ENCODE measurements around the gene SHISAL1.

The SHISAL1 gene

DNA sequence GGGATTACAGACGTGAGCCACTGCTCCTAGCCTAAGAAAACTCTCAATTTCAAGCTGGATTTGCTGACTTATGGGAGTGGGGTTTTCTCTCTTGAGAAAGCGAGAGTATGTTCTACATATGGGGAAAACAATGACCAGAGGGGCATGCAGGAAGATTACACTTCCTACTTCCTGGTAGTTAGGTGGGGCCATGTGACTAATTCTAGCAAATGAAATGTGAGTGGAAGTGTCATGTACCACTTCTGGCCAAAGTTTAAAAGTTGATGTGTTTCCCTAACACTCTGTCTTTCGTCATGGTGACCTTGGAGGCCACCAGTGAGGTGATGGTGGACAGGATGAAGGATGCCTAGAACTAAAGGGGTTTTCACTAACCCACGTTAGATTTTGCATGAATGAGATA lies 81.5 kb downstream of the SHISAL1 start:
- no peak for DNase-seq (ENCODE audit: low read depth)

DNA sequence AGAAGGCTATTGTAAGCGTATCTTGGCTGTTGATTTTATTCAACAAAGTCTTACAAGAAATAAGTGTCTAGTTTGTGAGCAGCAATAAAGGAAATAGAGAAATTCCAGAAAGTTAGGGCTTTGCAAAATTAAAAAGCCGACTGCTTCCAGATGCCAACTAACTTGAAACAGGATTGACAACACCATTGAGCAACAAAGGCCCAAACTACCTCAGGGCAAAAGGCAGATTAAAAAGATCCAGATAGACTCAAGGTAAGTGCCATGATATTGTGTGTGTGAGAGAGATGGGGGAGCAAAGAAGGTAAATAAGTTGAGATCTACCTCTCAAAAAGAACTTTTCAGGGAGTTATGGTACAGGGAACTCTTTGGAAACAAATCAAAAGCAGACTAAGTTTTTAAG lies 82.9 kb downstream of the SHISAL1 start:
- DNase-seq (ENCODE audit: low read depth) = no peak

DNA sequence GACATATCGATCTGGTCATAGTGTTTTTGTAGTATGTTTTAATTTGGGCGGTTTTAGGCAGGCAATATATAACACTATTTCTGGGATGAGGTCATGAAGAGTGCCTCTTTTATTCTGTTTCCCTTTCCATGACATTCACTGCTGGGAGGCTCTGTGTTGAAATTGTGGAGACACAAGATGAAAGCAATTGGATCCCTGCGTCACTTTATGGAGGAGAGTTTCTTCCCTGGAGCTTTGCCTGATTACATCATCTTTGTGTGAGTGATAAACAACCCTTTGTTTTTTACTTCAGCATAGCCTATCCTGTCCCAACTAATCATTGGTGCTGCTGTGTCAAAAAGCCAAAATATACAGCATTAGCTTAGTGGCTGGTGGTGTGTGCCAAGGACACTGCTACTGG lies 83.4 kb downstream of the SHISAL1 start:
- DNase-seq (ENCODE audit: low read depth) = no peak

DNA sequence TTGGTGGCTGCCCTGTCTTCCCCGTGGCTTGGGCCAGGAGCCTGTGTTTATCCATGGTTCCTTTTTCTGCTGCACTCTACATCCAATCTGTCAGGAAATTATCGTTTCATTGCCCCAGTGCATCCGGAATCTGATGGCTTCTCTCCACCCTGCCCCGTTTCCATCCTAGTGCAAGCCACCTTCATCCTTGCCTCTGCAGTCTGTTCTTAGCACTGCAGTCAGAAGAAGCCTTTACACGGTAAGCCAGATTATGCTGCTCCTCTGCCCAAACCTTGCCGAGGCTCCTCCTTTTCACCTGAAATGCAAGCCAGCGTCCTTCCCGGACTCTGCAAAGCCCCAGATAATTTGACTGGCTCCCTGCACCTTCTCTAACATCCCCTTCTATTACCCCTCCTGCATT lies 86.9 kb downstream of the SHISAL1 start:
- DNase-seq (ENCODE audit: low read depth) = no peak

DNA sequence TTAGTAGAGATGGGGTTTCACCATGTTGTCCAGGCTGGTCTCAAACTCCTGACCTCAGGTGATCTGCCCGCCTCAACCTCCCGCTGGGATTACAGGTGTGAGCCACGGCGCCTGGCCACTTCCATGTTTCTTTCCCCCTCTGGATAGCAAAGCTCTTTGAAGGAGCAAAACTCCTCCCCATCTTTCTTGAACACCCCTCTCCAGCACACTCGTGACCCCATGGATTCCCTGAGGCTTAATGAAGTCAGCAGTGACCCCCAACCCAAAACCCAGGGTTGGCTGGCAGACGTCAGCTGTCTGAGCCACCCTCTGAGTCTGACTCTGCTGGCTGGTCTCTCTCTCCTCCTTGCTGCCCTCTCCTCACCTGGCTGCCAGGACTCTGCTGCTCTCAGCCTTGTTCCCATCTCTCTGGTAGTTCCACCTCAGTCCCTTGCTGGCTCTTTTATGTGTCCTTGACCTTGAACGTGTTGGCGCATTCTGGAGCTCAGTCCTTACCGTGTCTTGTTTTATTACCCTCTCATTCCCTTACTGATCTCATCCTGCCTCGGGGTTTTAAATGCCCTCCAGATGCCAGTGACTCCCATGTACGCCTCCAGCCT lies 87.6 kb downstream of the SHISAL1 start:
- DNase-seq (ENCODE audit: low read depth) = no peak

DNA sequence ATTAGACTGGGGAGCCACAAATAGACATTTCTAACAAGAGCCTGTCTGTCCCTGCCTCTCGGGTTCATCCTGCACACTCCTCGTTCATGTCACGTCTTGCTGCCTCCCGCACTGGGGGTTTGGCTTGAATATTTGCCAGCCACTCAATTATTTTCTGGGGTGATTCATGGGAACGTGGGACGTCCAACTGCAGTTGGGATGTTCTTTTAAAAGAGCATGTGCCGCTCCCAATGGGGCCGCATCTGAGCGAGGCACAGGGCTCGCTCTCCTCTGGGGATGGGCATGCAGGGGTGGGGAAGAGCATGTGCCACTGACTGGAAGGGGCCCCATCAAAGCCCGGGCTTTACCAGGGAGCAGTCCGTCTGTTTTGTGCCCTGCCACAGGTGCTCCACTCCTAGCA lies 88.6 kb downstream of the SHISAL1 start:
- no peak for DNase-seq (ENCODE audit: low read depth)

DNA sequence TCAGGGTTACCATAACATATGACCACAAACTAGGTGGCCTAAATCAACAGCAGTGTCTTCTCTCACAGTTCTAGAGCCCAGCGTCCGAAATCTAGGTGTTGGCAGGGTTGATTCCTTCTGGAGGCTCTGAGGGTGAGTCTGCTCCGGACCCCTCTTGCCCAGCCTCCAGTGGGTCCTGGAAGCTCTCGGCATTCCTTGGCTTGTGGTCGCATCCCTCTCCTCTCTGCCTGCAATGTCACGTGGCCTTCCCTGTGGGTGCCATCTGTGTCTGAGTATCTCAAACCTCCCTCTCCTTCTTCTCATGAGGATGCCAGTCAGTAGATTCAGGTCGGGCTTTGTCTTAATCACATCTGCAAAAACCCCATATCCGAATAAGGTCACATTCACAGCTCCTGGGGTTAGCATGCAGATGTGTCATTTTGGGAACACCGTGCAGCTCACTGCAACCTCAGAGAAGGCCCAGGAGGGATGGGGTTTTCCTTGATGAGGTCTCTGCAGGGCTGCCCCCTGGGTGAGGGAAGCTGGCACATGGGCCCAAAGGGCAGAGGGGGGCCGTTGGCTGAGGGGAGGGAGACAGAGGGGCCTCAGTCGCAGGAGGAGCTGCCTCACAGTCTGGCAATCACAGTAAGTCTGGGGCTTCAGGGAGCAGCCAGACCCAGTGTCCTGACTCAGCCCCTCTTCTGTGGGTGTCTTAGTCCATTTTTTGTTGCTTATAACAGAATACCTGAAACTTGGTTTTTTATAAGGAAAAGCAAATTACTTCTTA lies 90.9 kb downstream of the SHISAL1 start:
- no peak for DNase-seq (ENCODE audit: low read depth)

DNA sequence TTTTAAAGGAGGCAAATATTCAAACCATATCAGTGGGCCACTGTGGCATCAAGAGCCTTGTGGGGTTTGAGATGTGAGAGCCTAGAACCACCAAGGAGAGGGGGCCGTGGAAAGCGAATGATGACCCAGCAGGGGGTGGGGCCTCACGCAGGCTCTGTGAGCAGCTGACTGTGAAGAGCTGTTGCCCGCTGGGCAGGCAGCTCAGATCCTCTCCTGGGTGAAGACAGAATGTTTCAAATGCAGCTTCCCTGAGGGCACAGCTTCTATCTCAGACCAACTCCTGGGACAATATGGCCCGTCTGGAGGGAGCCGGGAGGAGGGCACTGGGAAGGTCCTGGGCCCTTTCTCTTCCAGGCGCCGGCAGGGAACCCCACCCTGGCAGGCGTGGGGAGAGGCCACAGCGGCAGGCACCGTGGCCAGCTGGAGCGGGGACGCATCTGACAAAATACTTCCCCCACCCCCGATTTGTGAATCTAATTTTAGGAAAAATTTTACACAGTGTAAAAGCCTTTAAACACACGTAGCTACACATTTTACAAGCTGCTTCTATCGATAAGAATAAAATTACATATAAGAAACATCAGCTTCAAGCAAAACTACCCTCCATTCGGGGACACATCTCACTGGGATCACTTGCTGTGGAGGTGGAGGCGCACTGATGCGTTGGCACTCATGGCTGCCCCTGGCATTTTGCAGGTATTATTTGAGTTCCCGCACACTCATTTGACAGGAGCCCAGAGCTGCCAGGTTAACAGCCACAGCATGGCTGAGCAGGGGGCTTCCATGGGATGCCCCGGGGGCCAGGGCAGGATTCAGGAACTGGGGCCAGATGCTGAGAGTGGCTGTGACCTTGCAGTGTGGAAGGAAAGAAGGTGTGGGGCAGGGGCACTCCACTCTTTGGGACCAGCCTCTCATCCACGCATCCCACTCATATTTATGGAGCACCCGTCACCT lies 91.7 kb downstream of the SHISAL1 start:
- DNase-seq (ENCODE audit: low read depth) = no peak

DNA sequence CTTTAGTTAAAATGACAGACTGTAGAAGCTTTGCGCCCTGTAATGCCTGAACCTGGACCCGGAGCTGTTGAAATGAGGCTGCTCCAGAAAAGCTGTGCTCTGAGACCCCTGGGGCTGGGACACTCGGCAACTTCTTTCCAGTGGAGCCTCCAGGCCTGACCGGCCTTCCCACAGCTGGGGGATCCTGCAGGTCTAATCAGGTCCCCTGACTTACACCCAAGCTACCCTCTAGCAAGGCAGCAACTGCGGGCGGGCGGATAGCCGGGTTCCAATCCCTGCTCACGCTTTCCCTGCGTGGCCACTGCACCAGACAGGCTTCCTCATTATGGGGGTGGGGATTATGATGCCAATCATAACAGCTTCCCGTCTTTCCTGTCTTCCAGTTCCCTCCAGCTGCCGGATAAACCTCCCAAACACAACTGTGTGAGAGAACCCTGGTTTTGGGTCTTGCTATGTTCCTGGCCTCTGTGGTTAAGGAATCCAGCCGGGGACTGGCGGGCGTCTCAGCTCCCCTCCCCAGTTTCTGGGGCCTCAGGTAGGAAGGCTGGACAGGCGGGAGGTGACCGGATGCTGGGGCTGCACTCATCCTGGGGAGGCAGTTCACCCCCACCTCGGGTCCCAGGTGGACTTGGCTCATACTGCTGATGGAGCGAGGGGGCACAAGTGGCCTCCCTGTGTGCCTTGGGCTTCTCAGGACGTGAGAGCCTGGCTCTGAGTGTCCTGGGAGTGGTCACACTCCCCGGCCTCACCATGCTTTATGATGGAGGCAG lies 93.5 kb downstream of the SHISAL1 start:
- DNase-seq (ENCODE audit: low read depth) = no peak

DNA sequence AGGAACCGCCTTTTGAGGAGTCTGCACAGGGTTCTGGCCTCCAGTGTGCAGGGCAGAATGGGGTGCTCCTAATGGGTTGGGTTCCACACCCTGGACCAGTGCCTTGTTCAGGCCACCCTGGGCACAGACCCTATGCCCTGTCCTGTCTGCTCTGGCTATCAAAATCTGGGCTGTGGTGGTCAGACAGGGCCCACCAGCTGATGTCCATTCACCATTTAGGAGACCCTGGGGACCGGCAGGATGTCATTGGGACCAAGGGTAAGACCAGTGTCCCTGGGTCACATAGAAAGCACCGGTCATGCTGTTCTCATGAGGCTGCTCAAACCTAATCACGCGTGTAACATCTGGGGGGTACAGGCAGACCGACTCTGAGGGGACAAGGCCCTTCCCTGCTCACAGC lies 94.7 kb downstream of the SHISAL1 start:
- no peak for DNase-seq (ENCODE audit: low read depth)

DNA sequence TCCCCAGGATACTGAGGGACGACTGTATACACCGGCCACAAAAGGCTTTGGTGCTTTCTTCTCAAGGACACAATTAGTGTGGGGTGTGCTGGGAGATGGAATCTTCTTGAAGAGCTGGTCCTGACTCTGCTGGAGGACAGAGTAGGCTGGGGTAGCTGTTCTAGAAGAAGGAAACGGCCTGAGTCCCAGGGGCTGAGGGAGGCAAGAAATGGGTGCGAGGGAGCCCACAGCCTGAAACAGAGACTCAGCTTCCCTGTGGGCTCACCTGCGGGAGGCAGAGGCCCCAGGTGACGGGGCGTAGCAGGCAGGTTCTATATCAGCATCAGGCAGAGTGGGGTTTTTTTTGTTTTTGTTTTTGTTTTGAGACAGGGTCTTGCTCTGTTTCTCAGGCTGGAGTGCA lies 95.4 kb downstream of the SHISAL1 start:
- no peak for DNase-seq (ENCODE audit: low read depth)

DNA sequence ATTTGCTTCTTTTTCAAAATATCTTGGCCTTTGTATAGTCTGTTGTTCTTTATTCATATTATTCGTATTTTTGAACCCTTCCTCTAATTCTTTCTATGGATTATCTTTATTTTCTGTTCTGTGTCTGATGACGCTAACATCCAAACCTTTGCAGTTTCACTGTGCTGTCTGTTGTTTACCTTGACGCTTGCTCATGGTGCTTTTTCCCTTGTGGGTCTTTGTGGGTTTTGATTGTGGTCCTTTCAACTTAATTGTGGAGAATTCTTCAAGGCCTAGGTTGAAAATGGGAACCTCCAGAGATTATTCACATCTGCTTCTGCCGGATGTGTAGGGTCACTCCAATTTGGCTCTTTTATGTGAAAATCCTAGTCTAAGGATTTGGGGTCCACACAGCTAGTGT lies 97.5 kb downstream of the SHISAL1 start:
- DNase-seq (ENCODE audit: low read depth) = no peak

DNA sequence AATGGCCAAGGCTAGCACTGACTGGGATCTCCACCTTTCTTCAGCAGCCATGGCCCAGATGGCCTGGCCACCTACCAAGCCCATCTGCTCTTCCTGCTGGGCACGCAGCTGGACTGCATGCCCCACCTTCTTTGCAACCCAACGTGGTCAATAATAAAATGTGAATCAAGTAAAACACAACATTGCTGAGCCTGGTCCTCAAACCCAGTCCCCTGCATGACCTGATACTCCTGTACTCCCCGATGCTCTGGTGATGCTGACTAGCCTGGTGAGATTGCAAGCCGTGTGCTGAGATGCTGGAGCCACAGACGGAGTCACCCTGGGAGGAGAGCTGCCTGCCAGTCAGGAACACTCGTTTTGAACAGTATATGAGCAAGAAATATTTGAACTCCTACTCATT lies 98.0 kb downstream of the SHISAL1 start:
- DNase-seq (ENCODE audit: low read depth) = no peak

DNA sequence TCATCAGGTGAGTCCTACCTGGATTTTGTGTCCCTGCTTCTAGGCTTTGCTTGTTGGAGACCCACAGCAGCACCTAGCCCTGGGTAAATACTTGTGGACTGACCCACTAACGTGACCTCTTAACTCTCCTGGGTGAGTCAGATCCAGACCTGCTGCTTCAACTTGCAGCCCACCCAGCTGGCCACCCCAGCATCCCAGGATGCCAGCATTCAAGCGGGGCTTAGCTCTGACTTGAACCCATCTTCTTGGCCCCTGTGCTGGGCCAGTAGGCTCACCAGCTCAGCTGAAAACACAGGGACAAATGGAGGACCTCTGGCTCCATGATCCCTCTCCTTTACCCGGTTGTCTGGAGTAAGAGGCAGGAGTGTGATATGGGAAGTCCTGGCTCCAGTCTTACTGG lies 98.6 kb downstream of the SHISAL1 start:
- no peak for DNase-seq (ENCODE audit: low read depth)

DNA sequence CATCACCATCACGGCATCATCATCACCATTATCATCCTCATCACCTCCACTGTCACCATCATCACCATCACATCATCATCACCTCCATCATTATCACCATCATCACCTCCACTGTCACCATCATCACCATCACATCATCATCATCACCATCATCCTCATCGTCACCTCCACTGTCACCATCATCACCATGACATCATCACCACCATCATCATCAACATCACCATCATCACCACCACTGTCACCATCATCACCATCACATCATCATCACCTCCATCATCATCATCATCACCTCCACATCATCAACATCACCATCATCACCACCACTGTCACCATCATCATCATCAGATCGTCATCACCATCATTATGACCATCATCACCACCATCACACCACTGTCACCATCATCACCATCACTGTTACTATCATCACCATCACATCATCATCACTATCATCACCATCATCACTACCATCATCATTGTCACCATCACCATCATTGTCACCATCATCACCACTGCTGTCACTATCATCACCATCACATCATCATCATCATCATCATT lies 99.2 kb downstream of the SHISAL1 start:
- no peak for DNase-seq (ENCODE audit: low read depth)

DNA sequence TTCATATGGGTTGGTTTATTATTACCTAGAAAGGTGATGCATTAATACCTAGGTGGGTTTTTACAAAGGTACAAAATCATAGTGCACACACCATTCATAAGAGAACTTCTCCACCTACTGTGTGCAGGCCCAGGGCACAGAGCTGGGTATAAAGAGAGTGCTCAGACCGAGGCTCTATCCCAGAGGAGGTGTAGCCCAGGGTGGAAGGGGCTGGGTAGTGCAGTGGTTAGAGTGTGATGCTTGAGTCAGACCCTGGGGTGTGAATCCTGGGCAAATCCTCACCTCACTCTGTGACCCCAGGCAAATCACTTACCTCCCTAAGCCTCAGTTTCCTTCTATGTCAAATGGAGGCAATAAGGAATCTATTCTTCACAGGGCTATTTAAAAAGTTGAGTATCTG lies 99.8 kb downstream of the SHISAL1 start:
- no peak for DNase-seq (ENCODE audit: low read depth)

DNA sequence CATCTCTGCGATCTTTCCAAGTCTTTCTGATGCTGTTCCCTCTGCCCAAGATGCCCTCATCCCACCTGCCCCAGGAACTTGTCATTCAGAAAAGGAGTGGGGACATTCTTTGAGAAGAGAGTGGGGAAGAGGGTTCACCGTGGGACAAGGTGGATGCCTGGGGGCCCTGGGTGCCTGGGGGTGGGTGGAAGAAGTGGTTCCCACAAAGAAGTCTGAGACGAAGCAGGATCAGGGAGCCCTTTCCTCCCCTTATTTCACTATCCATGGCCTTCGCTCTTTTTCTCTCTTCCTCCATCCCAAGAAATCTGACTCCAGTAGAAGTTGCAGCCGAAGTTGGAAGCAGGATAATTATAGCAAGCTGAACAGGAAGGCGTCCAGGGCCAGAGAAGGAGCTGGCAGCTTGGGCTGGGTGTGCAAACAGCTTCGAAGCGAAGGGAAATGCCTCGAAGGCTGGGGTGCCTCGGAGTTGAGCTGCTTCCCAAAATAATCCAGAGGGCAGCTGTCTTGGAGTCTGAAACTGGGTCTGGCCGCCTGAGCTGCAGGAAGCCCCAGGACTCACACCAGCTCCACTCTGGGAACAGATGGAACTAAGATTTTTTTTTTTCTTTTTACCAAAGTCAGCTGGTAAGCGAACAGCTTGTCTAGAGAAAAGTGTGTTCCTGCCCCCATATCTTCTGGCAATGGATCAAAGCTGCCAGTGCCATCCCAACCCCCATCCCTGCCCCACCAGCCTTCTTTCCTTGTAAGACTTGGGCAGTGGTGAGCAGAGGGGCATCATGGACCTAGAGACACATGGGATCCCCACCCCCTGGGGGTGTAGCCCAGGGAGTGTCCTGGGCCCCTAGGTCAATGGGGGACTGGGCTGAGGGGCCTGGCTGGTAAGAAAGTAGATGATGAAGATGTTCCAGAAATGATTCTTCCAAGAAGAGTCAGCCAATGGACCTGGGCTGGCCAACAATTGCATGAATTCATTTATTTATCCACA lies 100.5 kb downstream of the SHISAL1 start:
- DNase-seq (ENCODE audit: low read depth) = no peak

DNA sequence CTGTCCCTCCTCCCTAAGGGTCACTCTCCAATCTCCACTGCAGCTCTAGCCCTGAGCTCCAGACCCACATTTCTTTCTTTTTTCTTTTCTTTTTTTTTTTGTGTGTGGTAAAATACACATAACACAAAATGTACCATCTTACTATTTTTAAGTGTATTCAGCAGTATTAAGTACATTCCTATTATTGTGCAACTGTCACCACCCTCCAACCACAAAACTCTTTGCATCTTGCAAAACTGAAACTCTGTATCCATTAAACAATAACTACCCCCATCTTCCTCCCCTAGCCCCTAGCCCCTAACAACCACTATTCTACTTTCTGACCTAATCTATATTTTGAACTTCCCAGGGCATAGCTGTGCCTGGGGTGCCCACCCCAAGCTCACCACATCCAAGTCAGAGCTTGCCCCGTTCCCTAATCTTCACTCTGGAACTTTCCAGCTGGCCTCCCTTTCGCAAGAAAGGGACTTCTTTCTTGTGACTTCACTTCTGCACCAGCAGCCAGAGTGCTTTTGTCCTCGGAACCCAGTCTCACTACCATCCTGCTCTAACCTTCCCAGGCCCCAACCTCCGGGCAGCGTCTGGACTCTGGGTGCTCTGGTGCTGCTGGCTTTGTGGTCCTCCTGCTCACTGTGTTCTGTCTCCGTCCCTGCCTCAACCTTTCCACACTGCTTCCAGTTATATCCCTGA lies 101.3 kb downstream of the SHISAL1 start:
- no peak for DNase-seq (ENCODE audit: low read depth)

DNA sequence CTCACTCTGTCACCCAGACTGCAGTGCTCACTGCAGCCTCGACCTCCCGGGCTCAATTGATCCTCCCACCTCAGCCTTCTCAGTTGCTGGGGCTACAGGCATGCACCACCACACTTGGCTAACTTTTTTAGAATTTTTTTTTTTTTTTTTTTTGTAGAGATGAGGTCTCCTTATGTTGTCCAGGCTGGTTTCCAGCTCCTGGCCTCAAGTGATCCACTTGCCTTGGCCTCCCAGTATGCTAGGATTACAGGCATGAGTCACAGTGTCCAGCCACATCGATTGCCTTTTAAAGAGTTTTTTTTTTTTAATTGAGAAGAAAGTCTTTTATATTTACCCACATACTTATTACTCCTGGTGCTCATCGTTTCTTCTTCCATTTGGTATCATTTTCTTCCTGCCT lies 102.0 kb downstream of the SHISAL1 start:
- DNase-seq (ENCODE audit: low read depth) = no peak

DNA sequence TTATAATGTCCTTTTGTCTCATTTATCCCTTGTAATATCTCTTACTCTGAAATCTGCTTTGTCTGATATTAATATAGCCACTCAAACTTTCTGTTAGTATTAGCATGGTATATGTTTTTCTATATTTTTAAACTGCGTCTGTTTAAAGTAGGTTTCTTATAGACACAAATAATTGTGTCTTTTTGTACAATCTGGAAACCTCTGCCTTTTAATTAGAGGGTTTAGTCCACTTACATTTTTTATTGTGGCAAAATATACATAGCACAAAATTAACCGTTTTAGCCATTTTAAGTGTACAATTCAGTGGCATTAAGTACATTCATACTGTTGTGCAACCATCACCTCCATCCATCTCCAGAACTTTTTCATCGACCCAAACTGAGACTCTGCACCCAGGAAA lies 103.4 kb downstream of the SHISAL1 start:
- no peak for DNase-seq (ENCODE audit: low read depth)
